K562 (cell line): ENCODE results near the gene TTC28.

Source experiments
- ATF3 ChIP-seq, 2 experiments: fragments of 450-650 bp in 1 of 2; sonication (generic) in 1 of 2; formaldehyde crosslinking in 1 of 2; IDR thresholded peaks in 1 of 2; conservative IDR thresholded peaks in 1 of 2; 2 replicates each; pipeline versions ENCODE4 v1.6.1 to v1.8.1; 2016 to 2023; ENCODE audit warnings: mild to moderate bottlenecking in 2 of 2, moderate library complexity in 2 of 2, inconsistent platforms in 1 of 2, missing genetic modification reagents in 1 of 2
- BCL6 ChIP-seq: fragments of 250-450 bp; sonication (Bioruptor Pico); IDR thresholded peaks from 2 replicates; pipeline ENCODE4 v1.4.0; 2020
- CHD2 ChIP-seq: IDR thresholded peaks from 2 replicates; pipeline ENCODE4 v1.6.1; 2011; ENCODE audit warnings: low read depth, low read length
- CTCF ChIP-seq, 3 experiments: IDR thresholded peaks in 2 of 3; conservative IDR thresholded peaks in 1 of 3; 2 replicates each; pipeline ENCODE4 v1.5.1; 2011 to 2012; ENCODE audit warnings: low read length in 3 of 3, mild to moderate bottlenecking in 3 of 3, control low read depth in 2 of 3, improper control_type of control experiment in 1 of 3, inconsistent platforms in 1 of 3, low read depth in 1 of 3, mixed read lengths in 1 of 3, moderate library complexity in 1 of 3; ENCODE audit not compliant: insufficient read depth in 2 of 3
- E2F1 ChIP-seq: sonication (generic); formaldehyde crosslinking; IDR thresholded peaks from 2 replicates; pipeline ENCODE4 v1.8.1; 2023; ENCODE audit warnings: mild to moderate bottlenecking, missing genetic modification reagents, moderate library complexity
- FOSL1 ChIP-seq: fragments of 200-800 bp; sonication (Bioruptor generic); conservative IDR thresholded peaks from 2 replicates; pipeline ENCODE4 v1.6.1; 2016; ENCODE audit warnings: missing genetic modification characterization, missing compliant biosample characterization
- MAZ ChIP-seq, 2 experiments: fragments of 450-650 bp in 1 of 2; sonication (generic) in 1 of 2; formaldehyde crosslinking; IDR thresholded peaks in 1 of 2; conservative IDR thresholded peaks in 1 of 2; 2 replicates each; pipeline versions ENCODE4 v1.4.0 to v1.5.0; 2020; ENCODE audit warnings: mild to moderate bottlenecking in 1 of 2, missing genetic modification reagents in 1 of 2
- NFIC ChIP-seq: fragments of 450-650 bp; IDR thresholded peaks from 2 replicates; pipeline ENCODE4 v1.6.1; 2017; ENCODE audit warnings: mild to moderate bottlenecking, inconsistent platforms
- POLR2A ChIP-seq: fragments of 450-650 bp; conservative IDR thresholded peaks from 2 replicates; pipeline ENCODE4 v1.6.1; 2016
- POLR2AphosphoS5 ChIP-seq: IDR thresholded peaks from 2 replicates; pipeline ENCODE4 v1.6.1; 2011; ENCODE audit warnings: mild to moderate bottlenecking, low read depth, low read length, moderate library complexity; ENCODE audit not compliant: control insufficient read depth, insufficient read depth
- RBBP5 ChIP-seq: fragments of 200-600 bp; sonication (generic); IDR thresholded peaks from 2 replicates; pipeline ENCODE4 v1.6.1; 2012; ENCODE audit warnings: borderline replicate concordance, mild to moderate bottlenecking, low read length, control low read depth, inconsistent platforms; ENCODE audit not compliant: insufficient read depth, poor library complexity, severe bottlenecking
- USF2 ChIP-seq: sonication (generic); formaldehyde crosslinking; IDR thresholded peaks from 2 replicates; pipeline ENCODE4 v1.5.0; 2020; ENCODE audit warnings: missing genetic modification reagents
- ZBTB11 ChIP-seq, 3 experiments: fragments of 200-800 bp in 1 of 3; fragments of 250-450 bp in 1 of 3; fragments of 450-650 bp in 1 of 3; sonication (Bioruptor Pico) in 1 of 3; sonication (Bioruptor generic) in 1 of 3; formaldehyde crosslinking in 1 of 3; IDR thresholded peaks; 2 replicates each; pipeline versions ENCODE4 v1.6.1 to v1.8.0; 2016 to 2022; ENCODE audit warnings: mild to moderate bottlenecking in 2 of 3, missing genetic modification characterization in 2 of 3, missing compliant biosample characterization in 1 of 3, moderate library complexity in 1 of 3

- TF ChIP-seq BCL6 (CRISPR knock-in tag) (no peak), CTCF (IDR thresholded peaks at IDR 0.05 in 2 of 3, conservative IDR thresholded peaks at IDR 0.05 in 1 of 3; ENCODE audit: insufficient read depth in 2 of 3, low read depth in 1 of 3, low read length in 3 of 3) (no peak), ZBTB11 (CRISPR knock-in tag; IDR thresholded peaks at IDR 0.05) (no peak), MAZ (CRISPR knock-in tag; conservative IDR thresholded peaks at IDR 0.05 in 1 of 2, IDR thresholded peaks at IDR 0.05 in 1 of 2) (no peak), CHD2 (no peak), POLR2A (no peak), FOSL1 (tag) (no peak), USF2 (CRISPR knock-in tag) (no peak), ATF3 (IDR thresholded peaks at IDR 0.05) (no peak), ATF3 (CRISPR knock-in tag; conservative IDR thresholded peaks at IDR 0.05) (no peak), RBBP5 (no peak), E2F1 (CRISPR knock-in tag) (no peak), POLR2AphosphoS5 (no peak), NFIC (no peak)
Measured at GRCh38 chr22:27949421-27949820, 730.2 kb downstream of the TTC28 start.
